Measurements from ENCODE around the gene ASXL2.

GRCh38 chr2:25777077-25777476, 101.2 kb downstream of the ASXL2 start:
- TF ChIP-seq, protein P1, sequence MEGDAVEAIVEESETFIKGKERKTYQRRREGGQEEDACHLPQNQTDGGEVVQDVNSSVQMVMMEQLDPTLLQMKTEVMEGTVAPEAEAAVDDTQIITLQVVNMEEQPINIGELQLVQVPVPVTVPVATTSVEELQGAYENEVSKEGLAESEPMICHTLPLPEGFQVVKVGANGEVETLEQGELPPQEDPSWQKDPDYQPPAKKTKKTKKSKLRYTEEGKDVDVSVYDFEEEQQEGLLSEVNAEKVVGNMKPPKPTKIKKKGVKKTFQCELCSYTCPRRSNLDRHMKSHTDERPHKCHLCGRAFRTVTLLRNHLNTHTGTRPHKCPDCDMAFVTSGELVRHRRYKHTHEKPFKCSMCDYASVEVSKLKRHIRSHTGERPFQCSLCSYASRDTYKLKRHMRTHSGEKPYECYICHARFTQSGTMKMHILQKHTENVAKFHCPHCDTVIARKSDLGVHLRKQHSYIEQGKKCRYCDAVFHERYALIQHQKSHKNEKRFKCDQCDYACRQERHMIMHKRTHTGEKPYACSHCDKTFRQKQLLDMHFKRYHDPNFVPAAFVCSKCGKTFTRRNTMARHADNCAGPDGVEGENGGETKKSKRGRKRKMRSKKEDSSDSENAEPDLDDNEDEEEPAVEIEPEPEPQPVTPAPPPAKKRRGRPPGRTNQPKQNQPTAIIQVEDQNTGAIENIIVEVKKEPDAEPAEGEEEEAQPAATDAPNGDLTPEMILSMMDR (IDR thresholded peaks at IDR 0.05) = no peak
- no peak for TF ChIP-seq POLR2A (IDR thresholded peaks at IDR 0.05)
- no peak for TF ChIP-seq POLR2AphosphoS5 (IDR thresholded peaks at IDR 0.05)

All from gastroesophageal sphincter (tissue), 3 donors.